Neural cell (in vitro differentiated cells): Measurements from ENCODE around the gene UTS2.

Experiments used
- CTCF ChIP-seq: fragments of 450-650 bp; IDR thresholded peaks from 2 replicates; pipeline ENCODE4 v1.5.1; 2014; ENCODE audit warnings: antibody characterized with exemption, mild to moderate bottlenecking, moderate library complexity; ENCODE audit not compliant: poor library complexity, severe bottlenecking
- EP300 ChIP-seq: fragments of 450-650 bp; conservative IDR thresholded peaks from 2 replicates; pipeline ENCODE4 v1.6.1; 2014; ENCODE audit warnings: antibody characterized with exemption, mild to moderate bottlenecking, moderate library complexity; ENCODE audit not compliant: poor library complexity, severe bottlenecking
- EZH2 ChIP-seq: fragments of 200-600, 300-800 bp; shearing (Covaris generic), sonication (generic); IDR thresholded peaks from 2 replicates; pipeline ENCODE4 v1.6.1; 2014; ENCODE audit warnings: antibody characterized with exemption, low read length, borderline replicate concordance, mild to moderate bottlenecking; ENCODE audit not compliant: insufficient read depth, poor library complexity, severe bottlenecking
- MXI1 ChIP-seq: fragments of 450-650 bp; conservative IDR thresholded peaks from 2 replicates; pipeline ENCODE4 v1.6.1; 2014; ENCODE audit warnings: antibody characterized with exemption, mild to moderate bottlenecking; ENCODE audit not compliant: poor library complexity, severe bottlenecking
- POLR2AphosphoS5 ChIP-seq: IDR thresholded peaks from 2 replicates; pipeline ENCODE4 v1.6.1; 2012
- RAD21 ChIP-seq: fragments of 450-650 bp; conservative IDR thresholded peaks from 2 replicates; pipeline ENCODE4 v1.6.1; 2014; ENCODE audit warnings: antibody characterized with exemption, mild to moderate bottlenecking, moderate library complexity
- REST ChIP-seq: IDR thresholded peaks from 2 replicates; pipeline ENCODE4 v1.6.1; 2012; ENCODE audit warnings: borderline replicate concordance
- TAF1 ChIP-seq: IDR thresholded peaks from 2 replicates; pipeline ENCODE4 v1.6.1; 2012; ENCODE audit warnings: low read depth

GRCh38 chr1:7856345-7856744 is 3.5 kb upstream of the UTS2 start:
- TF ChIP-seq EP300, result no peak
- no peak for TF ChIP-seq CTCF
- TF ChIP-seq REST, result no peak
- no peak for TF ChIP-seq EZH2
- no peak for TF ChIP-seq MXI1
- no peak for TF ChIP-seq TAF1
- TF ChIP-seq POLR2AphosphoS5, result no peak
- no peak for TF ChIP-seq RAD21
